H9 (cell line): ENCODE measurements around the gene TP53. TPM values are rescaled to one million over a fixed set of nuclear protein-coding genes. Genes with fewer than 3 reads are reported as not detected.

Source experiments
- DNase-seq: peaks from one replicate; pipeline ENCODE4 v3.0.0-alpha.2; 2017
- H2AFZ ChIP-seq: one replicate; pipeline ENCODE4 v1.6.1; 2013; ENCODE audit warnings: mild to moderate bottlenecking, low read length, control low read depth, moderate library complexity
- H2AK5ac ChIP-seq: 2 replicates; pipeline ENCODE4 v1.6.1; 2013; ENCODE audit warnings: low read length, control low read depth, mixed read lengths; ENCODE audit not compliant: insufficient read length
- H2BK120ac ChIP-seq: one replicate; pipeline ENCODE4 v1.6.1; 2013; ENCODE audit warnings: low read depth, mild to moderate bottlenecking, low read length, control low read depth, inconsistent platforms; ENCODE audit not compliant: poor library complexity, severe bottlenecking
- H2BK12ac ChIP-seq: 2 replicates; pipeline ENCODE4 v1.6.1; 2013; ENCODE audit warnings: low read length, control low read depth, mixed read lengths, low read depth; ENCODE audit not compliant: insufficient read length
- H2BK15ac ChIP-seq: 2 replicates; pipeline ENCODE4 v1.6.1; 2013; ENCODE audit warnings: low read depth, low read length, control low read depth
- H2BK20ac ChIP-seq: one replicate; pipeline ENCODE4 v1.6.1; 2013; ENCODE audit warnings: low read depth, mild to moderate bottlenecking, low read length, control low read depth, inconsistent platforms; ENCODE audit not compliant: poor library complexity, severe bottlenecking
- H2BK5ac ChIP-seq: 2 replicates; pipeline ENCODE4 v1.6.1; 2013; ENCODE audit warnings: low read length, control low read depth, mixed read lengths; ENCODE audit not compliant: insufficient read length
- H3K14ac ChIP-seq: 2 replicates; pipeline ENCODE4 v1.6.1; 2013; ENCODE audit warnings: low read length, control low read depth; ENCODE audit not compliant: insufficient read depth
- H3K18ac ChIP-seq: 2 replicates; pipeline ENCODE4 v1.6.1; 2013; ENCODE audit warnings: low read depth, mild to moderate bottlenecking, mixed read lengths, low read length, control low read depth; ENCODE audit not compliant: insufficient read length
- H3K23ac ChIP-seq: 2 replicates; pipeline ENCODE4 v1.6.1; 2013; ENCODE audit warnings: low read length, control low read depth, mixed read lengths, low read depth; ENCODE audit not compliant: insufficient read length
- H3K23me2 ChIP-seq: 2 replicates; pipeline ENCODE4 v1.6.1; 2013; ENCODE audit warnings: low read depth, mild to moderate bottlenecking, mixed read lengths, low read length, control low read depth; ENCODE audit not compliant: insufficient read length, poor library complexity, severe bottlenecking
- H3K27ac ChIP-seq: 2 replicates; pipeline ENCODE4 v1.5.1; 2013; ENCODE audit warnings: low read length, control low read depth, mixed read lengths, low read depth; ENCODE audit not compliant: insufficient read length
- H3K27me3 ChIP-seq: 2 replicates; pipeline ENCODE4 v1.6.1; 2013; ENCODE audit warnings: low read length, control low read depth, inconsistent platforms; ENCODE audit not compliant: insufficient read depth
- H3K4ac ChIP-seq: 2 replicates; pipeline ENCODE4 v1.6.1; 2013; ENCODE audit warnings: low read depth, mild to moderate bottlenecking, control low read depth, inconsistent platforms, low read length, moderate library complexity
- H3K4me1 ChIP-seq: 2 replicates; pipeline ENCODE4 v1.6.1; 2013; ENCODE audit warnings: low read length, control low read depth, inconsistent platforms; ENCODE audit not compliant: insufficient read depth
- H3K4me2 ChIP-seq: 2 replicates; pipeline ENCODE4 v1.6.1; 2013; ENCODE audit warnings: low read length, control low read depth, mixed read lengths; ENCODE audit not compliant: insufficient read length, insufficient read depth
- H3K56ac ChIP-seq: 2 replicates; pipeline ENCODE4 v1.6.1; 2013; ENCODE audit warnings: low read depth, mild to moderate bottlenecking, mixed read lengths, low read length, control low read depth; ENCODE audit not compliant: insufficient read length
- H3K79me1 ChIP-seq: 2 replicates; pipeline ENCODE4 v1.6.1; 2013; ENCODE audit warnings: low read depth, mild to moderate bottlenecking, moderate library complexity, low read length, control low read depth, inconsistent platforms; ENCODE audit not compliant: insufficient read depth, poor library complexity, severe bottlenecking
- H3K79me2 ChIP-seq: 2 replicates; pipeline ENCODE4 v1.6.1; 2013; ENCODE audit warnings: low read length, control low read depth, inconsistent platforms; ENCODE audit not compliant: insufficient read depth
- H3K9ac ChIP-seq: 2 replicates; pipeline ENCODE4 v1.6.1; 2013; ENCODE audit warnings: low read length, control low read depth, mixed read lengths; ENCODE audit not compliant: insufficient read length; ENCODE audit errors: extremely low read depth
- H3K9me3 ChIP-seq: one replicate; pipeline ENCODE4 v1.6.1; 2013; ENCODE audit warnings: low read depth, low read length, inconsistent platforms; ENCODE audit not compliant: control insufficient read depth
- H3T11ph ChIP-seq: one replicate; pipeline ENCODE4 v1.6.1; 2013; ENCODE audit warnings: mild to moderate bottlenecking, low read length, control low read depth, inconsistent platforms
- H4K20me1 ChIP-seq: one replicate; pipeline ENCODE4 v1.6.1; 2013; ENCODE audit not compliant: control insufficient read depth, insufficient read length, insufficient read depth
- H4K5ac ChIP-seq: 2 replicates; pipeline ENCODE4 v1.6.1; 2013; ENCODE audit warnings: low read depth, mild to moderate bottlenecking, mixed read lengths, low read length, control low read depth; ENCODE audit not compliant: insufficient read length
- H4K8ac ChIP-seq: replicated peaks from 2 replicates; pipeline ENCODE4 v1.6.1; 2013; ENCODE audit warnings: low read length, control low read depth, mixed read lengths, low read depth; ENCODE audit not compliant: insufficient read length
- H4K91ac ChIP-seq: 2 replicates; pipeline ENCODE4 v1.6.1; 2013; ENCODE audit warnings: low read depth, mild to moderate bottlenecking, moderate library complexity, mixed read lengths, low read length, control low read depth; ENCODE audit not compliant: insufficient read length
- H3K27ac Mint-ChIP-seq, 3 experiments: 2 replicates in 2 of 3; 3 replicates in 1 of 3; pipeline ENCODE4 v1.8.0; 2020 to 2021; ENCODE audit warnings: mixed read lengths in 3 of 3, mild to moderate bottlenecking in 1 of 3, moderate library complexity in 1 of 3
- H3K27me3 Mint-ChIP-seq: 2 replicates; pipeline ENCODE4 v1.8.0; 2021; ENCODE audit warnings: low read depth, mild to moderate bottlenecking, moderate library complexity, mixed read lengths
- H3K36me3 Mint-ChIP-seq, 3 experiments: 2 replicates in 2 of 3; 3 replicates in 1 of 3; pipeline ENCODE4 v1.8.0; 2020 to 2021; ENCODE audit warnings: low read depth in 3 of 3, mixed read lengths in 3 of 3; ENCODE audit not compliant: insufficient read depth in 1 of 3
- H3K4me1 Mint-ChIP-seq, 2 experiments: 2 replicates each; pipeline ENCODE4 v1.8.0; 2020; ENCODE audit warnings: mixed read lengths in 2 of 2
- H3K4me3 Mint-ChIP-seq, 2 experiments: 2 replicates in 1 of 2; 3 replicates in 1 of 2; pipeline ENCODE4 v1.8.0; 2020 to 2021; ENCODE audit warnings: mild to moderate bottlenecking in 2 of 2, mixed read lengths in 2 of 2, moderate library complexity in 1 of 2
- H3K9me3 Mint-ChIP-seq, 2 experiments: 2 replicates in 1 of 2; 3 replicates in 1 of 2; pipeline ENCODE4 v1.8.0; 2020; ENCODE audit warnings: mild to moderate bottlenecking in 2 of 2, mixed read lengths in 2 of 2, moderate library complexity in 1 of 2
- whole genome bisulfite sequencing: extraction: QIAGEN DNeasy Blood & Tissue Kit; methylation state at CpG from one replicate; pipeline ENCODE4 v1.1.7; 2013; ENCODE audit warnings: missing lambda C conversion rate, low lambda C conversion rate, mixed read lengths; ENCODE audit not compliant: insufficient read length; ENCODE audit errors: extremely low coverage; 5-methylcytosine and 5-hydroxymethylcytosine counted together
- total RNA-seq: library from RNA; stranded (reverse); gene quantifications from 2 replicates; pipeline ENCODE4 v1.2.1, GENCODE V29; 2021
- TF ChIP-seq, protein P1 (sequence below): fragments of 200-600 bp; sonication (generic); conservative IDR thresholded peaks from 3 replicates; pipeline ENCODE4 v1.8.0; 2021; ENCODE audit warnings: antibody characterized with exemption, mild to moderate bottlenecking

Gene TP53
- total RNA-seq, 1 experiment from 2014 or later = 163 TPM

DNA sequence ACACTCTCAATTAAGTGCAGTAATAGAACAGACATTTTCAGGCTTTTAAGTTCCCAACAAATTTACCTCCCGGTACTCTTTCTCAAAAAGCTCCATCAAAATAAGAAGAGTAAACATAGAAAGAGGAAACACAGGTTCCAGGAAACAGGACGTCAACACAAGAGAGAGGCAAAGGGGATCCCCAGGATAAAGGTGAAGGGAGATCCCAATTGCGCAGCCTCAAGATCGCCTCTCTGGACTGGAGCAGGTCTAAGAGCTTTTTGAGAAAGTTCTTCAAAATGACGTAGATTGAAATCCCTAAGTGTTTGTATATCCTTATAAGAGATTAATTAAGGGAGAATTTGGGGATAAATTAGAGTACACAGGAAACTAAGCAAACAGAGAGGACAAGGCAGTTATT is 68.7 kb downstream of the TP53 start:
- Mint-ChIP-seq H3K27me3 (no peaks in the 10 kb centered on the region), H3K9me3 (no peaks in the 10 kb centered on the region), H3K4me3 (no peak overlapping the region; a peak in 1 of 5 replicates), H3K36me3 (no peaks in the 10 kb centered on the region), H3K27ac (no peak overlapping the region), H3K4me1 (peaks cover 3 to 4% of the 10 kb centered on the region in 2 experiments)
- Histone ChIP-seq H2BK120ac (no peak overlapping the region), H3K4me1 (no peaks in the 10 kb centered on the region; the same call in 1 of the 2 replicates), H4K8ac (no peak overlapping the region), H3K79me1 (no peaks in the 10 kb centered on the region), H3K79me2 (peaks cover 4% of the 10 kb centered on the region; the same call in 1 of the 2 replicates), H2AFZ (no peak overlapping the region), H3K18ac (no peak overlapping the region), H3K9me3 (no peaks in the 10 kb centered on the region), H2BK20ac (no peak overlapping the region), H3K9ac (no peak overlapping the region), H2BK15ac (no peak overlapping the region), H3K27ac (no peak overlapping the region), H3K14ac (no peak overlapping the region), H3K27me3 (no peaks in the 10 kb centered on the region), H2BK12ac (no peak overlapping the region), H4K20me1 (no peaks in the 10 kb centered on the region), H3K23ac (no peak overlapping the region), H3K4me2 (no peak overlapping the region), H2BK5ac (no peak overlapping the region), H3K4ac (no peak overlapping the region), H3K56ac (no peak overlapping the region), H4K5ac (no peak overlapping the region), H4K91ac (no peak overlapping the region), H2AK5ac (no peak overlapping the region), H3T11ph (no peak overlapping the region), H3K23me2 (peaks cover 5% of the 10 kb centered on the region)
- no peak for DNase-seq
- TF ChIP-seq, protein P1, sequence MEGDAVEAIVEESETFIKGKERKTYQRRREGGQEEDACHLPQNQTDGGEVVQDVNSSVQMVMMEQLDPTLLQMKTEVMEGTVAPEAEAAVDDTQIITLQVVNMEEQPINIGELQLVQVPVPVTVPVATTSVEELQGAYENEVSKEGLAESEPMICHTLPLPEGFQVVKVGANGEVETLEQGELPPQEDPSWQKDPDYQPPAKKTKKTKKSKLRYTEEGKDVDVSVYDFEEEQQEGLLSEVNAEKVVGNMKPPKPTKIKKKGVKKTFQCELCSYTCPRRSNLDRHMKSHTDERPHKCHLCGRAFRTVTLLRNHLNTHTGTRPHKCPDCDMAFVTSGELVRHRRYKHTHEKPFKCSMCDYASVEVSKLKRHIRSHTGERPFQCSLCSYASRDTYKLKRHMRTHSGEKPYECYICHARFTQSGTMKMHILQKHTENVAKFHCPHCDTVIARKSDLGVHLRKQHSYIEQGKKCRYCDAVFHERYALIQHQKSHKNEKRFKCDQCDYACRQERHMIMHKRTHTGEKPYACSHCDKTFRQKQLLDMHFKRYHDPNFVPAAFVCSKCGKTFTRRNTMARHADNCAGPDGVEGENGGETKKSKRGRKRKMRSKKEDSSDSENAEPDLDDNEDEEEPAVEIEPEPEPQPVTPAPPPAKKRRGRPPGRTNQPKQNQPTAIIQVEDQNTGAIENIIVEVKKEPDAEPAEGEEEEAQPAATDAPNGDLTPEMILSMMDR = no peak
- WGBS = no CpG with 5 or more reads among the region's 5 CpGs

Other genes with a start within 250 kb of the TP53 start
- gene FGF11, start 248.0 kb downstream of the TP53 start, total RNA-seq = 14.1 and 15.2 TPM in 2 replicates
- 12.7 and 13.2 TPM in 2 replicates for gene CHRNB1, start 242.4 kb downstream of the TP53 start, total RNA-seq
- 14.4 and 14.9 TPM in 2 replicates for gene ZBTB4, start 207.9 kb downstream of the TP53 start, total RNA-seq
- not detected in 2 replicates for gene SLC35G6, start 206.0 kb downstream of the TP53 start, total RNA-seq
- 153 and 154 TPM in 2 replicates for gene POLR2A, start 203.1 kb downstream of the TP53 start, total RNA-seq
- 5.8 and 7.1 TPM in 2 replicates for gene TNFSF12, start 138.4 kb downstream of the TP53 start, total RNA-seq
- 0.94 and 1.4 TPM in 2 replicates for gene TNFSF13, start 128.7 kb downstream of the TP53 start, total RNA-seq
- 80.6 and 83.1 TPM in 2 replicates for gene SENP3, start 125.6 kb downstream of the TP53 start, total RNA-seq
- gene CD68, start 107.9 kb downstream of the TP53 start, total RNA-seq = 0.37 and 0.42 TPM in 2 replicates
- gene MPDU1, start 103.6 kb downstream of the TP53 start, total RNA-seq = 73.1 and 76.1 TPM in 2 replicates
- 7.7 TPM in 2 replicates for gene SOX15, start 97.4 kb downstream of the TP53 start, total RNA-seq
- 36.1 and 36.4 TPM in 2 replicates for gene FXR2, start 72.6 kb downstream of the TP53 start, total RNA-seq
- 72.1 and 77.6 TPM in 2 replicates for gene SAT2, start 59.7 kb downstream of the TP53 start, total RNA-seq
- 1.5 and 1.6 TPM in 2 replicates for gene SHBG, start 57.4 kb downstream of the TP53 start, total RNA-seq
- gene ATP1B2, start 36.6 kb downstream of the TP53 start, total RNA-seq = 15.4 and 16.2 TPM in 2 replicates
- gene WRAP53, start 987 bp upstream of the TP53 start, total RNA-seq = 27.0 and 29.8 TPM in 2 replicates
- gene EFNB3, start 17.7 kb upstream of the TP53 start, total RNA-seq = 11.3 and 11.4 TPM in 2 replicates
- 0.15 and 0.22 TPM in 2 replicates for gene DNAH2, start 30.3 kb upstream of the TP53 start, total RNA-seq
- gene KDM6B, start 146.7 kb upstream of the TP53 start, total RNA-seq = 26.7 and 28.9 TPM in 2 replicates
- gene TMEM88, start 167.6 kb upstream of the TP53 start, total RNA-seq = 8.9 and 11.3 TPM in 2 replicates
- gene NAA38, start 170.1 kb upstream of the TP53 start, total RNA-seq = 40.0 and 50.2 TPM in 2 replicates
- gene CYB5D1, start 170.5 kb upstream of the TP53 start, total RNA-seq = 17.1 and 18.0 TPM in 2 replicates
- 33.2 and 35.7 TPM in 2 replicates for gene CHD3, start 201.3 kb upstream of the TP53 start, total RNA-seq
- 1.9 and 2.5 TPM in 2 replicates for gene RNF227, start 228.8 kb upstream of the TP53 start, total RNA-seq
- gene KCNAB3, start 242.4 kb upstream of the TP53 start, total RNA-seq = 5.7 and 6.4 TPM in 2 replicates
- gene TRAPPC1, start 244.5 kb upstream of the TP53 start, total RNA-seq = 132 and 160 TPM in 2 replicates
- 25.8 and 30.1 TPM in 2 replicates for gene CNTROB, start 244.7 kb upstream of the TP53 start, total RNA-seq